BE2C (cell line): ENCODE results near the gene TRMO.
"Not testable (repeated sequence)": the region's sequence is repeated elsewhere in the genome, so short reads cannot be mapped to it uniquely, and the experiment has no call there.

Source experiments
- DNase-seq: peaks from one replicate; pipeline ENCODE4 v3.0.0-alpha.2; 2020
- H3K27me3 ChIP-seq: fragments of 250-450 bp; sonication (Bioruptor Pico); 2 replicates; pipeline ENCODE4 v1.5.1; 2020; ENCODE audit warnings: mild to moderate bottlenecking
- H3K36me3 ChIP-seq: fragments of 250-450 bp; sonication (Bioruptor Pico); 2 replicates; pipeline ENCODE4 v1.5.1; 2020; ENCODE audit warnings: mild to moderate bottlenecking
- H3K4me1 ChIP-seq: fragments of 250-450 bp; sonication (Bioruptor Pico); 2 replicates; pipeline ENCODE4 v1.5.1; 2020
- H3K4me3 ChIP-seq: 2 replicates; pipeline ENCODE4 v1.5.1; 2011; ENCODE audit warnings: low read depth, low read length
- H3K9me3 ChIP-seq: fragments of 250-450 bp; sonication (Bioruptor Pico); 2 replicates; pipeline ENCODE4 v1.5.1; 2020
- CTCF ChIP-seq: IDR thresholded peaks from 2 replicates; pipeline ENCODE4 v1.5.1; 2012; ENCODE audit warnings: mild to moderate bottlenecking, low read depth, low read length

TRMO gene

GRCh38 chr9:97962575-97962974 lies 40.3 kb upstream of the TRMO start:
- TF ChIP-seq CTCF, result no peak
- H3K27me3 ChIP-seq, result no peaks in the 10 kb centered on the region; the same call in 1 of the 2 replicates
- no peaks in the 10 kb centered on the region for H3K9me3 ChIP-seq
- DNase-seq, result no peak
- no peaks in the 10 kb centered on the region for H3K36me3 ChIP-seq
- no peak overlapping the region for H3K4me3 ChIP-seq
- H3K4me1 ChIP-seq, result no peaks in the 10 kb centered on the region

GRCh38 chr9:97962136-97962535 lies 39.8 kb upstream of the TRMO start:
- H3K4me3 ChIP-seq, result no peak overlapping the region
- no peaks in the 10 kb centered on the region for H3K9me3 ChIP-seq
- no peak for DNase-seq
- H3K27me3 ChIP-seq, result no peaks in the 10 kb centered on the region; the same call in 1 of the 2 replicates
- H3K36me3 ChIP-seq, result no peaks in the 10 kb centered on the region
- no peak for TF ChIP-seq CTCF
- no peaks in the 10 kb centered on the region for H3K4me1 ChIP-seq

DNA sequence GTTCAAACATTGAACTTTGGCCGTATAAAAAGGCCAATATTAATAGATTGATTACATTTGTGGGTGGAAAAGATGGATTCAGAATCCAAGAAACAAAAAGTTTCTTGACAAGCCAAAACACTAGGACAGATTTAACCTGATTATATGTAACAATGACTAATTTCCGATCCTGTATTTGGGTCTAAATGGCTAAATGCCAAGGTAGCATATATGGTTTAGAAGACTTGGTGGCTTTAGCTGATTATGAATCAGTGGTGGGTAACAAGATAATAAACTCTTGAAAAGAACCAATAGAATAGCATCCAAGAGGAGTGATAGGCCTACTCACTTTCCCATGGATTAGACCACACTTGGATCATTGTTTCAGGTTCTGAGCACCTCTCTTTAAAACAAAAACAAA lies 39.1 kb upstream of the TRMO start:
- no peaks in the 10 kb centered on the region for H3K9me3 ChIP-seq
- DNase-seq, result no peak
- H3K27me3 ChIP-seq, result no peaks in the 10 kb centered on the region; the same call in 1 of the 2 replicates
- H3K4me1 ChIP-seq, result 0 out of 2 replicates have a peak, but pooled peaks cover 2% of the 10 kb centered on the region
- no peak for TF ChIP-seq CTCF
- H3K36me3 ChIP-seq, result no peaks in the 10 kb centered on the region
- H3K4me3 ChIP-seq, result no peak overlapping the region

- H3K4me1 ChIP-seq, H3K4me3 ChIP-seq, H3K36me3 ChIP-seq, H3K27me3 ChIP-seq, H3K9me3 ChIP-seq, DNase-seq: not testable (repeated sequence)
Observed at GRCh38 chr9:97960678-97961328, 38.5 kb upstream of the TRMO start.

DNA sequence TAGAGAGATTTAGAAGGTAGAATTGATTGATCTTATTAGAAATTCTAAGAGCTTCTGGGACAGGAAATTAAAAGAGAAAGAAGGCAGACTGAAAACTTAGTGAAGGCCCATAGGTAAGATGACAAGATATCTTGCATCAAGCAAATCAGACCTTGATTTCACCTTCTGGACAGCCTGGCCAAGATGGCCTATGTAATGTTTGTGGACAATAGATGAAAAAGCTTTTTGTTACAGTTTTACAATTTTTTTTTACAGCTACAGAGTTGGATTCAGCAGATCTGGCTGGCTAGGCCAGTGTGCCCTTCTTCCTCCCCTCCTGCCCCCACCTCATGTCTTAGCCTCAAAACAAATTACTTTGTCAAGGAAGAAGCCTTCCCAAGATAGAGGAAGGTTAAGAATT lies 37.3 kb upstream of the TRMO start:
- Histone ChIP-seq H3K36me3 (no peaks in the 10 kb centered on the region), H3K4me3 (no peak overlapping the region), H3K27me3 (no peaks in the 10 kb centered on the region), H3K9me3 (no peaks in the 10 kb centered on the region), H3K4me1 (0 out of 2 replicates have a peak, but pooled peaks cover 2% of the 10 kb centered on the region)
- no peak for TF ChIP-seq CTCF
- DNase-seq, result no peak

DNA sequence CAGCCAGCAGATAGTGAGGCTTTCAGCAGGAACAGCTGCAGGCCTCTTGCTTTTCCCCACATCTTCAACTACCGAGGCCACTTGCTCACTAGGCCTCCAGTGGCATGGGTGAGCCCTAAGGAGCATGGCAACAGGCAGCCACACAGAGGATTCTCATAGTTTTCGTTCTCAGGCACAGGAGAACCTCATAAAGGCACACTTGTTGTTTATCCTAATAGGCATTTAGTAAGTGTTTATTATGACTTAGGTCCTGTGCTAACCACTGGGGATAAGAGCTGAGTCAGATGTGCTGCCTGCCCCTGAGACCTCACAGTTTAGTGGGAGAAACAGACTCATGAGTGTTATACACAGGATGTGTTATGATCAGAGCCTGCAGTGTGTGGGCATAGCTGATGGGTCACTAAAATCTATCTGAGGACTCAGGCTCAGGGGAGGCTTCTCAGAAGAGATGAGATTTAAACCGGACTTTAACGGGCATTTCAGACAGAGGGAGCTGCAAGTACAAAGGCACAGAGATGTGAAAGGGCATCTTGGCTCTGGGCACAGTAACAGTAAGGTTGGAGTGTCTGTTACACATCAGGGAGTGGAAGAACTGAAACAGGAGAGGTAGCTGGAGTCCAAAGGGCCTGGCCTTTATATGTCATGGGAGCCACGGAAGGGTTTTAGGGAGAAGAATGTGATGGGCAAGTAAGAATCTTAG lies 36.7 kb upstream of the TRMO start:
- no peaks in the 10 kb centered on the region for H3K36me3 ChIP-seq
- H3K4me3 ChIP-seq, result no peak overlapping the region
- no peaks in the 10 kb centered on the region for H3K9me3 ChIP-seq
- H3K27me3 ChIP-seq, result no peaks in the 10 kb centered on the region
- 0 out of 2 replicates have a peak, but pooled peaks cover 2% of the 10 kb centered on the region for H3K4me1 ChIP-seq
- no peak for DNase-seq
- TF ChIP-seq CTCF, result no peak
